IPS-NIHi7 (cell line): ENCODE results near the gene ADD1.
"Not testable (repeated sequence)": the region's sequence is repeated elsewhere in the genome, so short reads cannot be mapped to it uniquely, and the experiment has no call there.

Experiments used
- DNase-seq: peaks from one replicate; pipeline ENCODE4 v3.0.0; 2012; ENCODE audit warnings: mixed read lengths; ENCODE audit errors: extremely low spot score

Gene ADD1

DNA sequence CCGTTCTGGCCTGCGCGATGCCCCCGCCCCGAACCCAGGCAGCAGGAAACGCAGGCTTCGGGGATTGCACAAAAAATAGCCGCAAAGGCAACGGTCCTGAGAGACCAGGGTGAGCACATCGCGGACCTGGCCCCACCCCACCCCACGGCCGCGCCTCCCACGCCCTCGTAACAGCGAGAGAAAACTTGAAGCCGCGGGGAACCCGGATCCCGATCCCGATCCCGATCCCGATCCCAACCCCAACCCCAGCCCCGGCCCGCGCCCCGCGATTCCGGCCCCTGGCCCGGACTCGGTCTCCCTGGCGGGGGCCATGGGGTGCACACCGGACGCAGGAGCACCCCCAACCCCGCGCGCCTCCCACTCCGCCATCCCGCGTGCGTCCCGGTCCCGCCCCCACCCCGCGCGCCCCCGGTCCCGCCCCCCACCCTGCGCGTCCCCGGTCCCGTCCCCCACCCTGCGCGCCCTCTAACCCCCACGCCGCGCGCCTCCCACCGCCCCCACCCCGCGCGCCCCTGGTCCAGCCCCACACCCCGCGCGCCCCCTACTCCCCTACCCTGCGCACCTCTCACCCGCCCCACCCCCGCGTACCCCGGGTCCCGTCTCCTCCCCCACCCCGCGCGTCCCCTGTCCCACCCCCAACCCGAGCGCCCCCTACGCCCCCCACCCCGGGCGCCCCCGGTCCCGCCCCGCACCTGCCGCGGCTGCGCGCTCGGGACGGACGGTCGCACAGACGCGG lies 90.6 kb downstream of the ADD1 start:
- no peak for DNase-seq

DNA sequence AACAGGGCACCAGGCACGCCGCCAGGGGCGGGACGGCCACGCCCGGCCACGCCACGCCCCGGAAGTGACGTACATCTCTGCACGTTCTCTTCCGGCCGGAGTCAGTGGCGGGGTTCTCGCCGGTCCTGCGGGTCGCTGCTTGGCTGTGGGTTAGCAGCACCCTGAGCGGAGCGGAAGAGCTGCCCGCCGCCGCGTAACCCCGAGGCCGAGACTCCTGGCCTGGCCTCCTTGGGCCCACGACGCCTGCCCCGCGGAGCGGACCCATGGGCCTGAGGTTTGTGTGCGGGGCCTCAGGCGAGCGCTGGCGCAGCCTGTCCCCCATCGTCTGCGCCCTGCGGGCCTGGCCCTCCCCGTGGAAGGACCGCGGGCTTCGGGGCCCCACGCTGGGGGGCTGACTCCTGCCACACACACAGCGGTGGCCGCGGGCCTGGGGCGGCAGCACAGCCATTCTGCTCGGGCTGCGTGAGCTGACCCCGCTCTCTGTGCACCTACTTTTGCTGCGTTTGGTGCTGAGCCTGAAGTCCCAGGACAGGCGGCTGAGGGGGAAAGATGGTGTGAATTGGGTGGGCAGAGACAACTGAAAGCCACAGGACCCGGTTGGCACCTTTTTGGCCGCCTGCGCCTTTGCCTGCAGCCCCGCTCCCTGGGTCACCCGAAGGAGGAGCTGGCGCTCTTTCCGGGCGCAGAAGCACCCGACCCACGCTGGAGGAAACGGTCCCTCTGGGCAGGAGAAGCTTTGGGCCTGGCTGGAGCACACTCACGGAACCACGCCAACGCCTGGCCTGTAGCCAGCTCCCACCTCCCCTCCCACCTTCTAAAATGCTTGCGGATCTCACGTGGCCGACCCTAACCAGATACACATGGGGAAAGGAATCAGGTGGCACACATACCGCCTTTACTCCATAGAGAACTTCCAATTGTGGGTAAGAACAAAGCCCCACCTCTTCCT lies 91.4 kb downstream of the ADD1 start:
- peak; percentile 94 for DNase-seq

DNA sequence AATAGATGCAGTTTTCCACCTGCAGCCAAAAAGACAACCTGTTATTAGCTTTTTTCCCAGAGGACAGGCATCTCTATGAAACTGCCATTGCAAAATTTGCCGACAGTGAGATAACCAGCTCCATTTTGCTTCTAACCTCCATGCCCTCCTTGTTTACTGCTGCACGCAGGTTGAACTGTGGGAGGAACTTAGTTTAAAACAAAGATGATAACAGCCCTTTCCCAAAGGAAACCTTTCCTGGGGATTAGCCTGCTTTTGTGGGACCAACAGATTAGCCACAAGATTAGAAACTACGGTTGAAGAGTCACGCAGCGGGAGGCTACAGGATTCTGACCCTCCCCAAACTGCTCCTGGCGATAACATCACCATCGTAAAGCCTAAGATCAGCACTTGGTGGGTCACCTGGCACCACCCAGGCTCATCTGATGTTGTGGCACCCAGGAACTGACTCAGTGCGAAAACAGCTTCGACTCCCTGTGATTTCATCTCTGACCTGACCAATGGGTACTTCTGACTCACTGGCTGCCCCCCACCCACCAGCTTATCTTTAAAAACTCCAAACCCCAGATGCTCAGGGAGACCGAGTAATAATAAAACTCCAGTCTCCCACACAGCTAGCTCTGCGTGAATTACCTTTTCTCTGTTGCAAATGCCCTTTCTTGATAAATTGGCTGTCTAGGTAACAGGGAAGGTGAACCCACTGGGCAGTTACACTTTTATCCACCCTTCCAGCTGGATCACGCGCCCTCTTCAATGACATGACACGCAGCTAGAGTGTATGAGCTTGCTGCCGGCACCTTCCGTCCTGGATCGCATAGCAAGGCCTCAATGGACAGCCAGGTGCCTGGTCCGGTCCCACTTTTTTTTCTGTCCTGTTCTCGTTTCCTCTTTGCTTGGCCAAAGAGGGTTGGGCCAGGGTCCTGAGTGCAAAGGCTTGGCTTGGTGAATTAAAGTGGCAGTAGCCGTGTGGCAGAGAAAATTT lies 92.4 kb downstream of the ADD1 start:
- no peak for DNase-seq

DNA sequence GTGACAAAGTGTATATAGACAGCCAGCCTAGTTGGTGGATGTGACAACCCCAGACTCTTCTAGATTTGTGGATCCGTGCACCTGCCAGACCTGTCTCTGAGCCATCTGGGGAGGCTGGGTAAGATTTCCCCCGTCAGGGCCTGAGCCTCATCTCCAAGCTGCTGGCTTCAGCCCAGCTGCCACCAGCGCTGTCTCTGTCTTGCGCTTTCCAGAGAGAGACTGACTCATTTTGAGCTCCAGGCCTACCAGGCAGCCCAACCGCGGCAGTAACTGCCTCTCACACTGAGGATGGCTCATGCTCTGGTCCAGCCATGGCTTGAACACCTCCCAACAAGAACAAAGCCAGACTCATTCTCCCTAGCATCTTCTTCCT lies 93.1 kb downstream of the ADD1 start:
- no peak for DNase-seq

DNA sequence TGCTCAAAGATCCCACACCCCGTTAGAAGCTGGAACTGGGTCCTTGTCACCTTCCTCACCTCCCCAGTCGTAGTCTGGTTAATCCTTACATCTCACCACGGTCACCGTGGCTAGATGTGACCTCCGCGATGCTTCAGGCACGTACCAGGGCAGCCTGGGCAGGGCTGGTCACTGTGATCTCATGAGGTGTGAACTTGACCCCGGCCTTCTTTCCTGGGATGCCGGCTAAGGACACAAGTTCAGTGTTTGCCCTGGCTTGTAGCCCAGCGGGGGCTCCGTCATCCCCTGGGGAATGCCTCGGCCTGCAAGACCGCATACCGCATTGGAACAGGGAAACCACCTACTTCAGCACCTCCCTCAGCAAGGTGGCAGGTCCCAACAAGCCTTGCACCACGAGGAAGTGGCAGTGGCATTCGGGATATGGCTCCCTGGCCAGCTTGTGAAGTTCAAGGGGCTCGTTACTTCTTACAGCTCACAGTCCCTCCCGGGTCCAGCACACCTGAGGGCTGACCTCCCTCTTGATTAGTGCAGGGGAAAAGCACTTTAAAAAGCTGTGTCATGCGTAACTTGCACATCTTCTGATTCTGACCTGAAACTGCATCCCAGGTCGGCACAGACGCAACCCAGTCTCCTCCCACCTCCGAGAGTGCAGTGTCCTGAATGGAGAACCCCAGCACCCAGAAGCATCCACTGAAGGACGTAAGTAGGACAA lies 93.7 kb downstream of the ADD1 start:
- no peak for DNase-seq

DNA sequence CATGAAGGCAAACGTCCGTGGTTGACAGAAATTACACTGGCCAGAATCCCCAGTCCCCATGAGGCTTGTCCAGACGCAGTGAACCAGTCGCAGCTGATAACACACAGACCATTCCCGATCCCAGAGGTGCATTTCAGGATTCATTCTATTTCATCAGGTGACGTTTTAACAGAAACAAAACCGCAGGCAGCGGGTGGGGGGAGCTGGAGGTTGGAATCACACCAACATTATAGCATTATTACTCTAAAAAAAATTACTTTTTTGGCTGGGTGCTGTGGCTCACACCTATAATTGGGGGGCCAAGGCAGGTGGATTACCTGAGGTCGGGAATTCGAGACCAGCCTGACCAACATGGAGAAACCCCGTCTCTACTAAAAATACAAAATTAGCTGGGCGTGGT lies 94.3 kb downstream of the ADD1 start:
- no peak for DNase-seq

DNA sequence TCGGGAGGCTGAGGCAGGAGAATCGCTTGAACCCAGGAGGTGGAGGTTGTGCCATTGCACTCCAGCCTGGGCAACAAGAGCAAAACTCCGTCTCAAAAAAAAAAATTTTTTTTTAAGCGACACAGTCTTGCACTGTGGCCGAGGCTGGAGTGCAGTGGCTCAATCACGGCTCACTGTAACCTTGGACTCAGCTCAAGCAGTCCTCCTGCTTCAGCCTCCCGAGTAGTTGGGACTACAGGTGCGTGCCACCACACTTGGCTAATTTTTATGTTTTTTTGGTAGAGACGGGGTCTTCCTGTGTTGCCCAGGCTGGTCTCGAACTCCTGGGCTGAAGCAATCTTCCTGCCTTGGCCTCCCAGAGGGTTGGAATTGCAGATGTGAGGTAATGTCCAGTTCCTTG lies 94.8 kb downstream of the ADD1 start:
- not testable (repeated sequence) for DNase-seq

DNA sequence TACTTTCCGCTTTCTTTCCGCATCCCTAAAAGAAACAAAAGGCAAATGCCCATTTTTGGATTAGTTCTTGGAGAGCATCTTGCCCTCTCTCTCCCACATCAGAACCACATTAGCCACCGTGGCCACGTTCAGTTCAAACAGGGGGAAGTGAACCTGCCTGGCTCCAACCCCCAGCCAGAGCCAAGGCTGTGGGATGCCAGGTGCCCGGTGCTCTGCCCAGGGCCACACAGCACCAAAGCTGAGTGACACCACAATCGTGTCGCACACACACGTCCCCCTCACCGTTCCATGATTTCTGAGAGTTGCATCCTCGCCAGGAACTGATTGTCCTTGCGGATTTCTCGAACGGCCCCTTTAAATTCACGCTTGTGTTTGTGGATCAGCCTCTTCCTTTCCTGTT lies 95.3 kb downstream of the ADD1 start:
- no peak for DNase-seq

DNA sequence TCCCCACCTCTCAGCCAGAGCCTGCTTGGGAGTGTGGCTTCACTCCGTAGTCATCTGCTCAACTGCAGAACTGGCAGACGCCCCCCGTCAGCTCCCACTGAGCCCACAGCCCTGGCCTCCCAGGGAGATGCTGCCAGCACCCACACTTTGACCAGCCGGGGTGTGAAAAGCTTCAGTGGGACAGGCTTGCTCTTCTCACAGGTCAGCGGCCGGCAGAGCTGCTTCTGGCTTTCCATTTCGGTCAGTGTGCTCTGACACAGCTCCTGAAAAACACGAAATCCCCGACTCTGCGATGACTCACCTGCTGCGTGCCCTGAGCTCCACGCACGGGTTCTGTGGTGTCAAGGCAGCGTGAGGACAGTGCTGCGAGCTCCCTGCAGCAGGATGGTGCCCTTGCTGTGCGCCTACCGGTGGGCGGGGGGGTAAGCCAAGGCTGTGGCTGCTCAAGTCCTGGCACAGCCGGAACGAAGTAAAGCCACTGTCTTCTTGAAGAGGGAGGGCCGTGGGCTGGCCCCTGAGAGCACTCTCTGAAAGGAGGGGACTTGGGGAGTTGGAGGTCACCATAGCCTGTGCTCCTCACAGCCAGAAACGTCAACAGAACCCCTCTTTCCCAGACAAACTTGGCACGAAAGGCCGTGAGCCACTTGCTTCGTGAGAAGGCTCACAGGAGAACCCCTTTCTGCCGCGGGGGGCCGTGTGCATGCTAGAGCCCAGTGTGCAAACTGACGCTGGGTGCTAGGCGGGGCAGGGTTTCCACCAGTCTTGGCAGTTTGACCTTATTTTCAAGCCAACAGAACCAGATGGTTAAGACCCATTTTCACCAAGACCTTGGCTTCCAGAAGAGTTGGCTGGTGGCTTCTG lies 96.0 kb downstream of the ADD1 start:
- no peak for DNase-seq

DNA sequence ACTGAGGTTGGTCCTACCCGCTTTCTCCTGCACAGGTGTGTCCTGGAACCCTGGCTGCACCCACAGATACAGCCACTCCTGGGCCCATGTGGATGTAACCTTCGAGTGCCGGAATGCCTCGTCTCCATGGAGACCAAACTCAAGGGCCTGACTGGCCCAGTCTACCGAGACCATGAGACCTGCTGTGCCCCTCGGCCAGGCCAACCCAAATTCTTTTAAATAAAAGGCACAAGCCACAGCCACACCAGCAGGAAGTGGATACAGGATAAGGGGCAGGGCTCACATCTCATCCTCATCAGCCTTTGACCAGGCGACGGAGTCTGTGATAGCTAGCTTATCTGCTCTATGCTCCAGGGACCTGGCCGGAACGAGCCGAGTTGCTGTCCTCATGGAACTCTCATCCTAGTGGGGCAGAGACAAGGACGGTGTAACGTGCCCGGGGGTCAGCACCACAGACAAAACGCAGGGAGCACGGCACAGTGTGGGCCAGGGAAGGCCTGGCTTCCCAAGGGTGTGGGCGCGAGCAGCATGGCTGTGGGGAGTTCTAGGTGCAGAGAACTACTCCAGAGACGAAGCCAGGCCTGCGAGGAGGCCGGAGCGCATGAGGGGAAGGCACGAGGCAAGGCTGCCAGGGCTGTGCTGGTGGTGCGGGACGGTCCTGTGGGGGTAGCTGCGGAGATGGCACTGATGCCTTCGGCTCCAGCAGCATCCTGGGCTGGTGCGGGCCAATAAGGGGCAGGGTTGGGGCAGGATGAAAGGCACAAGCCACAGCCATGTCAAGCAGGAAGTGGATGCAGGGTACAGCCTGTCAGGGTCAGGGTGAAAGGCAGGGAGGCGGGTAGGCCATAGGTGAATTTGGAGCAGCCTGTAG lies 96.9 kb downstream of the ADD1 start:
- DNase-seq = no peak

DNA sequence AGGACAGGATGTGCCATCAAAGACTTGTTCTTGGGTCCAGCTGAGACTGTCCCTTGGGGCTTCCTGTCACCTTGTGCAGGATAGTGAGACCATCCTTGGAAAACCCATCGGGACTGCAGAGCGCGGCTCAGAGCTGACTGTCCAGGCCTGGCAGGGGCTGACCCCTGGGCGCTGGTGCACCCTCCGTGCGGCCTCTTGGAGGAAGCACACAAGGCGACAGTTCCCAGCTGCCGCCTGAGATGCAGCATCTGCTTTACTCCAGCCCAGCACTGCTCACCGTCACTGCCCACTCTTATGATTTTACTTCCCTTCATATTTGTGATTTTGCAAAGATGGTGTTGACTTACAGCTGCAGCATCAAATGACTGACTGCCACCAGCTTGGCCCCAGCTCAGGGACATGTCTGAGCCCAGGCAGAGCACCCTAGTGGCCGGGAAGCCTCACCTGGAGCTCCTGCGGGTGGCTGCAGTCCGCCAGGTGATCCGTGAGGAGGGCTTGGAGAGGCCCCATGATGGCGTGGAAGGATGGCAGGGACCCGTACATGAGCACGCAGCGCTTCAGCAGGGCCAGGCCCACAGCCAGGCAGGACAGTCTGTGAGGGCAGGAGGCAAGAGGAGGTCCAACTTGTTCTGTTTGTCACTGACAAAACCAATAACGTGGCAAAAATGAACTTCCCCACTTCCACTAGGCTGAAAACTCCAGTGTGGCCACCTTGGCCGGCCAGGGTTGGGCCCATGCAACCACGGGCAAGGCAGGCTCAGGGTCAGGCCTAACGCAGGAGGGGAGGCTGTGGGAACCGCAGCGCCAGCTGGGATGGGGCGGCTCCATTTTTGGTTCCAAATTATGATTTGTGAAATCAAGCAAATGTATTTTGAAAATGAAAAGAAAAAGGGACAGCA lies 97.7 kb downstream of the ADD1 start:
- no peak for DNase-seq

DNA sequence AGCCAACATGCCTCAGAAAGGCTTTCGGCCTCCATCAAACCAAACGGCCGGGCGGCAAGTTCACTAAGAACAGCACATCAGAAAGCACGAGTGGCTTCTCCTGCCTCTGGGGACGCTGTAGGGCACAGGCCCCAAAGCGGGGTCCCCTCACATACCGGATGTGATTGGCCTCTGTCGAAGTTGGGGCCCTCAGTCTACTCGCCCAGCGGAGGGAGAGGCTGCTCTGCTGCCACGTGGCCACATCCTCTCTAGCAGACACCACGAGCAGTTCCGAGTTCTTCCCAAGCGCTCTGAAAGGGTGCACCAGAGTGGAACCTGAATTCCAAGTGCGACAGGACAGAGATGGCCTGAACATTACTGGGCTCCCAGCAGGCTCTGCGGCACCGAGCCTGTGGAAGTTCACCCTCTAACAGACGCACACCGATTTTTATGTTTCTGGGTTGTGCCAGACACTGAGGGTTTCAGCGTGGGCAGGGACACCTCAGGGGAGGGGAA lies 98.4 kb downstream of the ADD1 start:
- DNase-seq = no peak

DNA sequence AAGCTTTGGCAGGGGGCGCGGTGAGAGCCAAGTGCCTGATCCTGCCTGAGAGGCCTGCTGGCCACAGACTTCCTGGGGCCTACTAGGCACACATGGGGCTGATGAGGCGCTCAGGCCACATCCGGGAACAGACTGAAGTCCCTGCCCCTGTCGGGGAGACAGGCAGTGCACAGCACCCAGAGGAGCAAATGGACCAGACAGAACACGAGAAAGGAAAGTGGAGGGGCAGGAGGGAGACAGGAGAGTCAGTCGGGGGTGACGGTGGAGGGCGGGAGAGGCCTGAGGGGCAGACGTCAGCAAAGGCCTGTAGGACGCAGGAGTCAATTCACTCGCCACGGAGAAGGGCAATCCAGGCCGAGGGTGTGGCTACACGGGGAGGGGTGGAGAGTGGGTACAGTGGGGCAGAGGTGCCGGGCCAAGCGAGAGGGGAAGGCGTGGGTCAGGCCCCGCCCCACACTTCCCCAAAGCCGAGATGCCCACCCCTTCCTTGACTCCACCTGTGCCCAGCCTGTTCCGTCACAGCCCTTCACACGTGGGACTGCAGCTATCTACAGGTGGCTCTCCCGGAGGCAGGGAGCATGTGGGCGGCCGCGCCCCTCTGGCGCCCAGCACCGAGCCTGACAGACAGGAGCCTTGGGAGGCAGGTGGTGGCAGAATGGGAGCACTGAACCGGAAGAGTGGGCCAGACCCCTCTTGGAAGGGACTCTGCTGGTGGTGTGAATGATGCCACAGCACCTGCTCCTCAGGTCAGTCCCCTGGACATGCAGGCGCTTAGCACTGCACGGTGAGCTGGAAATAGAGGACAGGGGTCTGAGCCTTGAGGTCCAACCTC lies 99.1 kb downstream of the ADD1 start:
- no peak for DNase-seq

DNA sequence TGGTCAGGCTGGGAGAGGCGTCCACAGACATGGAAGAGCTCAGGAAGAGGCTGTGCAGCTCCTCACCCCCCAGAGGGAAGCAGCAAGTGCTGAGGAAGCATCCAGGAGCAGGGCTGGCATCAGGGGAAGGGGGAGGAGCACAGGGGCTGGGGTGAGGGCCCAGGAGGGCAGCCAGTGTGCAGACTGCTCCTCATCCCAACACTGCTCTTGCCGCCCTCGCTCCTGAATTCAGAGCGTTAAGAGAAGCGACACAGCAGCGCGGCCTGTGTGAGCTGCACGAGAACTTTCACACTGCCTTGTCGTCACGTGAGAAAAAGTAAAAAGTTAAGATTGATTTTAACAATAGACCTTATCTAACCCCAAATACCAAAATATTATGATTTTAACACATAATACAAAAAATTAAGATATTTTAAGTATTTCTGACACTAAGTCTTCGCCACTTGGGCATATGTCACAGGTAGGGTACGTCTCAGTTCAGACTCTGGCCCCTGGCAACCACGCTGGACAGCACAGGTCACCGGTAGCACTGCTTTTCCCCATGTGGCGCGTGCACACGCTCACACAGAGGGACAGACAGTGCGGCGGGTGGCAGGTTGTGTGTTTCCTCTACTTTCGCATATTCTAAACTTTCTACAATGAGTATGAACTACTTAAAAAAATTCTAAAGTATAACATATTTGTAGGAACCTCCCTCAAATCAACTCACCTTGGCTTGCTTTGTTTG lies 99.9 kb downstream of the ADD1 start:
- DNase-seq = no peak

DNA sequence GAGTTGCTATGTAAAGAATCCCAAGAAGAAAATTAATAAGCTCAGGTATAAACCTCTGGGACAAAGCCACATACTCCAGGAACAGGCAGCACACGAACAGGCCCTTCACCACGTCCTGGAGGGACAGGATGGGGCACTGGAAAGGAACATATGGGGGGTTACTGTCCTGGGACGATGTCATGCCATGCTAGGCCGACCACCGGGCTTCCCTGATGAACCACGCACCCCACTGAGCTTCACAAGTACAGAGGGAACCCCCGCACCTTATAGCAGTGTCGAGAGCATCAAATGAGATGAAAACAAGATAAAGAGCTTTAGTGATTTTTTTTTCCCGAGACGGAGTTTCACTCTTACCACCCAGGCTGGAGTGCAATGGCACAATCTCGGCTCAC lies 100.4 kb downstream of the ADD1 start:
- DNase-seq = no peak
